Measurements from ENCODE around the gene SYK.
"Not testable (repeated sequence)": the region's sequence is repeated elsewhere in the genome, so short reads cannot be mapped to it uniquely, and the experiment has no call there.

SYK gene

GRCh38 chr9:90778746-90779145, 22.9 kb upstream of the SYK start:
- no peak for DNase-seq
- TF ChIP-seq CTCF (IDR thresholded peaks at IDR 0.05; ENCODE audit: low read depth, low read length, missing control alignments) = no peak
- Histone ChIP-seq H3K4me3 (ENCODE audit: low read depth, low read length) (no peak overlapping the region), H3K27me3 (replicated peaks) (no peaks in the 10 kb centered on the region), H3K27ac (no peak overlapping the region), H3K36me3 (replicated peaks) (no peaks in the 10 kb centered on the region)
- in situ Hi-C loops (cut with HindIII; ENCODE audit: low pct_ligation_motif_present, low sequenced_read_pairs) = no loop called here

GRCh38 chr9:90783552-90783951, 18.1 kb upstream of the SYK start:
- H3K4me3 ChIP-seq (ENCODE audit: low read depth, low read length) = no peak overlapping the region
- DNase-seq = no peak
- no peak overlapping the region for H3K27ac ChIP-seq
- in situ Hi-C loops (cut with HindIII; ENCODE audit: low pct_ligation_motif_present, low sequenced_read_pairs) = no loop called here
- no peak for TF ChIP-seq CTCF (IDR thresholded peaks at IDR 0.05; ENCODE audit: low read depth, low read length, missing control alignments)
- H3K27me3 ChIP-seq (replicated peaks) = no peaks in the 10 kb centered on the region
- no peaks in the 10 kb centered on the region for H3K36me3 ChIP-seq (replicated peaks)

GRCh38 chr9:90783964-90784363, 17.7 kb upstream of the SYK start:
- H3K4me3 ChIP-seq (ENCODE audit: low read depth, low read length) = no peak overlapping the region
- no peak for DNase-seq
- no peak for TF ChIP-seq CTCF (IDR thresholded peaks at IDR 0.05; ENCODE audit: low read depth, low read length, missing control alignments)
- no peaks in the 10 kb centered on the region for H3K36me3 ChIP-seq (replicated peaks)
- no peak overlapping the region for H3K27ac ChIP-seq
- in situ Hi-C loops (cut with HindIII; ENCODE audit: low pct_ligation_motif_present, low sequenced_read_pairs) = no loop called here
- H3K27me3 ChIP-seq (replicated peaks) = no peaks in the 10 kb centered on the region

- no peak for DNase-seq
- H3K27ac ChIP-seq = no peak overlapping the region
- no peak for TF ChIP-seq CTCF (IDR thresholded peaks at IDR 0.05; ENCODE audit: low read depth, low read length, missing control alignments)
- in situ Hi-C loops (cut with HindIII; ENCODE audit: low pct_ligation_motif_present, low sequenced_read_pairs) = no loop called here
- no peaks in the 10 kb centered on the region for H3K27me3 ChIP-seq (replicated peaks)
- H3K4me3 ChIP-seq (ENCODE audit: low read depth, low read length) = no peak overlapping the region
- no peaks in the 10 kb centered on the region for H3K36me3 ChIP-seq (replicated peaks)
Observed at GRCh38 chr9:90787771-90788460, 13.7 kb upstream of the SYK start.

GRCh38 chr9:90788527-90788926, 13.1 kb upstream of the SYK start:
- H3K4me3 ChIP-seq (ENCODE audit: low read depth, low read length); H3K27me3 ChIP-seq (replicated peaks); DNase-seq; H3K27ac ChIP-seq; in situ Hi-C loops (cut with HindIII; ENCODE audit: low pct_ligation_motif_present, low sequenced_read_pairs); H3K36me3 ChIP-seq (replicated peaks): not testable (repeated sequence)

GRCh38 chr9:90789408-90789807, 12.2 kb upstream of the SYK start:
- in situ Hi-C loops (cut with HindIII; ENCODE audit: low pct_ligation_motif_present, low sequenced_read_pairs) = no loop called here
- H3K36me3 ChIP-seq (replicated peaks) = no peaks in the 10 kb centered on the region
- no peaks in the 10 kb centered on the region for H3K27me3 ChIP-seq (replicated peaks)
- no peak overlapping the region for H3K27ac ChIP-seq
- no peak for DNase-seq
- no peak for TF ChIP-seq CTCF (IDR thresholded peaks at IDR 0.05; ENCODE audit: low read depth, low read length, missing control alignments)
- no peak overlapping the region for H3K4me3 ChIP-seq (ENCODE audit: low read depth, low read length)

Data from brain microvascular endothelial cell (primary cell).